ENCODE results near the gene HELZ. TPM values are rescaled to one million over a fixed set of nuclear protein-coding genes. Genes with fewer than 3 reads are reported as not detected.

Gene HELZ
- total RNA-seq, 4 donors from 2014 or later = 24.4 to 42.4 (median 26.3) TPM

GRCh38 chr17:67247416-67247900 lies 2.5 kb upstream of the HELZ start:
- WGBS, 2 donors = 94 to 98% methylated on average over 12 of the region's 12 CpGs
- TF ChIP-seq CTCF (IDR thresholded peaks at IDR 0.05) (no peak), POLR2A (IDR thresholded peaks at IDR 0.05) (no peak)
- intact Hi-C loops (cut with DNase I; ENCODE audit: low total_unique reads) = no loop called here
- no peak overlapping the region for H3K4me3 ChIP-seq (ENCODE audit: low read depth, poor library complexity, severe bottlenecking)
- no peak for DNase-seq (ENCODE audit: low spot score in 2 of 2)

- TF ChIP-seq CTCF (IDR thresholded peaks at IDR 0.05) (no peak), POLR2A (IDR thresholded peaks at IDR 0.05) (no peak)
- intact Hi-C loops (cut with DNase I; ENCODE audit: low total_unique reads) = no loop called here
- peak; percentile 58 to 87 for DNase-seq (ENCODE audit: low spot score in 2 of 2)
- WGBS, 2 donors = 51 to 56% methylated on average over 17 of the region's 17 CpGs
- H3K4me3 ChIP-seq (ENCODE audit: low read depth, poor library complexity, severe bottlenecking) = no peak overlapping the region
Observed at GRCh38 chr17:67246653-67247415, 1.8 kb upstream of the HELZ start.

- 32 to 48% methylated on average over 8 of the region's 8 CpGs for WGBS, 2 donors
- TF ChIP-seq POLR2A (IDR thresholded peaks at IDR 0.05) (no peak), CTCF (IDR thresholded peaks at IDR 0.05) (no peak)
- intact Hi-C loops (cut with DNase I; ENCODE audit: low total_unique reads) = no loop called here
- DNase-seq (ENCODE audit: low spot score in 2 of 2) = no peak
- peak overlapping the region; percentile 92 for H3K4me3 ChIP-seq (ENCODE audit: low read depth, poor library complexity, severe bottlenecking)
Observed at GRCh38 chr17:67246403-67246652, 1.3 kb upstream of the HELZ start.

- peak in 1 of 2 donors; percentile 86 for DNase-seq (ENCODE audit: low spot score in 2 of 2)
- TF ChIP-seq POLR2A (IDR thresholded peaks at IDR 0.05) (no peak), CTCF (IDR thresholded peaks at IDR 0.05) (no peak)
- WGBS, 2 donors = 1 to 3% methylated on average over 48 to 50 of the region's 75 CpGs
- intact Hi-C loops (cut with DNase I; ENCODE audit: low total_unique reads) = no loop called here
- H3K4me3 ChIP-seq (ENCODE audit: low read depth, poor library complexity, severe bottlenecking) = peak overlapping the region; percentile 92
Observed at GRCh38 chr17:67245694-67246402, 852 bp upstream of the HELZ start.

GRCh38 chr17:67244431-67245072 lies 444 bp downstream of the HELZ start:
- intact Hi-C loops (cut with DNase I; ENCODE audit: low total_unique reads) = no loop called here
- DNase-seq (ENCODE audit: low spot score in 2 of 2) = no peak
- H3K4me3 ChIP-seq (ENCODE audit: low read depth, poor library complexity, severe bottlenecking) = peak overlapping the region; percentile 92
- 0 to 1% methylated on average over 20 to 30 of the region's 47 CpGs for WGBS, 2 donors
- no peak for TF ChIP-seq POLR2A (IDR thresholded peaks at IDR 0.05)
- TF ChIP-seq CTCF (IDR thresholded peaks at IDR 0.05) = no peak

All from lower leg skin (tissue), 4 donors.